PC-9 (cell line): ENCODE results near the gene DSCAM. TPM values are rescaled to one million over a fixed set of nuclear protein-coding genes. Genes with fewer than 3 reads are reported as not detected.

Source experiments
- BruUV-seq: library from RNA; stranded (reverse); fragments of 400-500 nt; replicated peaks from 2 replicates; lab custom pipeline; 2021; lab: Mats Ljungman, UMichigan
- CTCF ChIA-PET: fragments of 300-600 bp; sonication (Branson Sonifier 250); formaldehyde crosslinking; loops from one replicate; lab custom pipeline; 2022; ENCODE audit warnings: antibody characterized with exemption; lab: Charles Lee
- POLR2A ChIA-PET: fragments of 300-600 bp; sonication (Branson Sonifier 250); formaldehyde crosslinking; loops from one replicate; lab custom pipeline; 2022; ENCODE audit warnings: antibody characterized with exemption; ENCODE audit not compliant: unreplicated experiment; lab: Charles Lee
- DNase-seq, 2 experiments: peaks; one replicate each; pipeline versions ENCODE4 v3.0.0 to v3.0.0-alpha.2; 2015 to 2022; ENCODE audit warnings: mixed read lengths in 1 of 2
- H2AFZ ChIP-seq: fragments of 200-600 bp; sonication (generic); 2 replicates; pipeline ENCODE4 v1.8.1; 2017; ENCODE audit warnings: antibody characterized with exemption
- H3F3A ChIP-seq: fragments of 200-600 bp; sonication (generic); 2 replicates; pipeline ENCODE4 v1.8.1; 2017; ENCODE audit warnings: antibody characterized with exemption, mild to moderate bottlenecking, low read depth; ENCODE audit not compliant: insufficient read depth
- H3K27ac ChIP-seq: fragments of 200-600 bp; sonication (generic); 2 replicates; pipeline ENCODE4 v1.6.1; 2016; ENCODE audit warnings: mixed run types
- H3K27me3 ChIP-seq: fragments of 200-600 bp; sonication (generic); 2 replicates; pipeline ENCODE4 v1.6.1; 2016; ENCODE audit warnings: low read depth, mixed run types; ENCODE audit not compliant: insufficient read depth
- H3K36me3 ChIP-seq: fragments of 200-600 bp; sonication (generic); 2 replicates; pipeline ENCODE4 v1.6.1; 2016; ENCODE audit warnings: low read depth, mixed run types
- H3K4me1 ChIP-seq: fragments of 200-600 bp; sonication (generic); replicated peaks from 2 replicates; pipeline ENCODE4 v1.6.1; 2016; ENCODE audit warnings: mixed run types; ENCODE audit not compliant: insufficient read depth
- H3K4me2 ChIP-seq: fragments of 200-600 bp; sonication (generic); 2 replicates; pipeline ENCODE4 v1.6.1; 2017; ENCODE audit warnings: mixed run types
- H3K4me3 ChIP-seq: fragments of 200-600 bp; sonication (generic); 2 replicates; pipeline ENCODE4 v1.6.1; 2016; ENCODE audit warnings: mixed run types
- H3K79me2 ChIP-seq: fragments of 200-600 bp; sonication (generic); 2 replicates; pipeline ENCODE4 v1.6.1; 2017; ENCODE audit warnings: low read depth, mixed run types
- H3K9me2 ChIP-seq: fragments of 200-600 bp; sonication (generic); 2 replicates; pipeline ENCODE4 v1.8.1; 2017; ENCODE audit warnings: mild to moderate bottlenecking; ENCODE audit not compliant: insufficient read depth
- H3K9me3 ChIP-seq: fragments of 200-600 bp; sonication (generic); 2 replicates; pipeline ENCODE4 v1.8.1; 2016; ENCODE audit warnings: low read depth; ENCODE audit not compliant: insufficient read depth
- H4K20me1 ChIP-seq: fragments of 200-600 bp; sonication (generic); 2 replicates; pipeline ENCODE4 v1.8.1; 2017; ENCODE audit not compliant: insufficient read depth
- CTCF ChIP-seq: fragments of 200-600 bp; sonication (generic); conservative IDR thresholded peaks from 2 replicates; pipeline ENCODE4 v1.6.1; 2017; ENCODE audit warnings: mixed run types, antibody characterized with exemption, mild to moderate bottlenecking, moderate library complexity
- EZH2 ChIP-seq: fragments of 200-600 bp; sonication (generic); IDR thresholded peaks from 2 replicates; pipeline ENCODE4 v1.8.0; 2017; ENCODE audit warnings: antibody characterized with exemption, low read depth
- intact Hi-C: fragments of 100-400 bp; cut with micrococcal nuclease; formaldehyde crosslinking; loops from one replicate; pipeline ENCODE4 v1.10.0; 2022; ENCODE audit not compliant: unreplicated experiment
- total RNA-seq: library from RNA; stranded (reverse); gene quantifications from 2 replicates; pipeline ENCODE4 v1.2.3, GENCODE V29; 2021

The DSCAM gene
- total RNA-seq, 1 experiment from 2014 or later = not detected

- H2AFZ ChIP-seq = no peak overlapping the region
- CTCF ChIA-PET = no interaction called here
- H3K27ac ChIP-seq = no peak overlapping the region
- no peak overlapping the region for H3K4me3 ChIP-seq
- intact Hi-C loops = no loop called here
- H3F3A ChIP-seq = no peaks in the 10 kb centered on the region
- no peaks in the 10 kb centered on the region for H3K4me1 ChIP-seq
- H3K9me3 ChIP-seq = no peaks in the 10 kb centered on the region
- TF ChIP-seq EZH2 (no peak), CTCF (no peak)
- H4K20me1 ChIP-seq = no peaks in the 10 kb centered on the region
- no TSS peak for BruUV-seq
- no peak for DNase-seq
- no peaks in the 10 kb centered on the region for H3K36me3 ChIP-seq
- no peaks in the 10 kb centered on the region for H3K9me2 ChIP-seq
- H3K4me2 ChIP-seq = no peak overlapping the region
- H3K27me3 ChIP-seq = no peaks in the 10 kb centered on the region
- POLR2A ChIA-PET = no interaction called here
- H3K79me2 ChIP-seq = no peaks in the 10 kb centered on the region
Observed at GRCh38 chr21:40291560-40291959, 555.4 kb downstream of the DSCAM start.

- Histone ChIP-seq H3K9me3 (no peaks in the 10 kb centered on the region), H2AFZ (no peak overlapping the region), H3K9me2 (no peaks in the 10 kb centered on the region), H3F3A (no peaks in the 10 kb centered on the region), H3K27ac (no peak overlapping the region), H3K79me2 (no peaks in the 10 kb centered on the region), H3K4me2 (no peak overlapping the region), H3K4me1 (no peaks in the 10 kb centered on the region), H4K20me1 (no peaks in the 10 kb centered on the region), H3K36me3 (no peaks in the 10 kb centered on the region), H3K27me3 (no peaks in the 10 kb centered on the region), H3K4me3 (no peak overlapping the region)
- CTCF ChIA-PET = no interaction called here
- DNase-seq = no peak
- no TSS peak for BruUV-seq
- TF ChIP-seq EZH2 = no peak
- no peak for TF ChIP-seq CTCF
- intact Hi-C loops = no loop called here
- POLR2A ChIA-PET = no interaction called here
Observed at GRCh38 chr21:40284409-40284808, 562.5 kb downstream of the DSCAM start.

- Histone ChIP-seq H3F3A (no peaks in the 10 kb centered on the region), H3K27ac (no peak overlapping the region), H3K4me3 (no peak overlapping the region), H3K9me2 (no peaks in the 10 kb centered on the region), H3K36me3 (no peaks in the 10 kb centered on the region), H3K4me1 (no peaks in the 10 kb centered on the region), H4K20me1 (no peaks in the 10 kb centered on the region), H3K27me3 (no peaks in the 10 kb centered on the region), H3K79me2 (no peaks in the 10 kb centered on the region), H2AFZ (no peak overlapping the region), H3K4me2 (no peak overlapping the region), H3K9me3 (no peaks in the 10 kb centered on the region)
- TF ChIP-seq EZH2 = no peak
- TF ChIP-seq CTCF = no peak
- BruUV-seq = no TSS peak
- POLR2A ChIA-PET = no interaction called here
- CTCF ChIA-PET = no interaction called here
- intact Hi-C loops = no loop called here
- DNase-seq = no peak
Observed at GRCh38 chr21:40282912-40283886, 563.8 kb downstream of the DSCAM start.
